Measurements from ENCODE around the gene MRNIP. TPM values are rescaled to one million over a fixed set of nuclear protein-coding genes. Genes with fewer than 3 reads are reported as not detected.
A peak's percentile ranks its signal among the peaks of the same experiment; 100 is the strongest.
"Not testable (repeated sequence)": the region's sequence is repeated elsewhere in the genome, so short reads cannot be mapped to it uniquely, and the experiment has no call there.

MRNIP gene
- total RNA-seq, 2 experiments from 2014 or later = 16.2 to 16.3 TPM

DNA sequence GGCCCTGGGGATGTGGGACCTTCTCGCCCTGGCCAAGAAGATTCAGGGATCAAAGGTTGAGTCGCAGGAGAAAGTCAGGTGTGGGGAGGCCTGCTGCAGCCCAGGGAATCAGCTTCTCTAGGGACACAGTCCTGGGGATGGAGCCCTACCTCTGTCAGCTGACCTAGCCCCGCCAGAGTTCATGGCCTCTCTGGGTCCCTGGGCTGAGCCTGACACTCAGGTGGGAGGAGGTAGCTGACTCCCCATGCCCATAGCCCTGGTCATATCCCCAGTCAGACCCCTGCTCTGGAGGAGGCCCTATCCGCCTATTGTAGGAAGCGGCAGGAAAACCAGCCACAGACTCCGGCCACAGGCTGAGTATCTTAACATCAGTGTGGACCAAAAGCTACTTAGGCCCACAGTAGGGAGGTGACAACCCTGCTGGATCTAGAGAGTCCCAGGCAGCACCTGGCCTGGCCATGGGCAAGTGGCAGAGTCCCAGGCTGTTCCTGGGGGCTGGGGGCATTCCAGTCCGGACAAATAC is 15.0 kb upstream of the MRNIP start:
- intact Hi-C loops (cut with micrococcal nuclease) = no loop called here
- Mint-ChIP-seq H3K9me3 (no peaks in the 10 kb centered on the region), H3K27me3 (ENCODE audit: low read depth) (no peaks in the 10 kb centered on the region), H3K36me3 (ENCODE audit: low read depth) (peaks cover 16% of the 10 kb centered on the region), H3K4me1 (ENCODE audit: low read depth) (no peaks in the 10 kb centered on the region), H3K27ac (no peak overlapping the region), H3K4me3 (no peak overlapping the region)
- DNase-seq = no peak
- CTCF ChIA-PET = interaction anchor here (0.5 kb wide), 1 partner anchor 192 kb away, joined by 7 read pairs; no protein-coding TSS in a partner anchor

DNA sequence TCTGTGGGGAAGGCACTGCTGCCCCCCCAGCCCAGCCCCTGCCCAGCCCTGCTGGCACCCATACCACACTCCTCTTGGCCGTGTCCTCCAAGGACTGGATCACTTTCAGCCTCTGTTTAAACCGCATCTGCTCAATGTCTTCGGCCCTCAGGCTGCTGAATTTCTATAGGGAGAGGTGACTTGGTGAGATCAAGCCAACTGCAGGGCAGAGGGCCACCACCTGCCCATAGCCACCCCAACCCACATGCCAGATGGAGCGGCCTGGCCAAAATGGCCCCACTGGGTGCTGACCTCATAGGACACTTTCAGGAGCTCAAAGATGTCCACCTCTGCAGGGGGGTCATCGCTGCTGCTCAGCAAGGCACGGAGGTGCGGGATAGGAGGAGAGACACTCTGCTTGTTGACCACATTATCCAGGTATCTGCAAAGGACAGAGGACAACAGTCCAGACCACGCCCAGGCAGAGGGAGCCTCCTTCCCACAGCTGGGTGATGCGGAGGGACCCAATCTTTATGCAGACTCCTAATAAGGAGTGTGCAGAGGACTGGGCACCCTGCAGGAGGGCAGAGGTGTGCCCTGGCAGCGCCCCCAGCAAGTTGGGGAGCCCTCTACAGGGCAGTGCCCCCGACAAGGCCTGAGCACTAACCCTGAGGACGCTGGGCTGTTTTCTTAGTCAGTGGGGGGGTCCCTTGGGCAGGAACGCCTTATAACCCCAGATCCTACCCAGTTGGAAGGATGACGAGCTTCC is 14.4 kb upstream of the MRNIP start:
- intact Hi-C loops (cut with micrococcal nuclease) = no loop called here
- CTCF ChIA-PET = interaction anchor here (0.5 kb wide), 1 partner anchor 191 kb away, joined by 7 read pairs; no protein-coding TSS in a partner anchor
- DNase-seq = no peak
- no peaks in the 10 kb centered on the region for H3K4me1 Mint-ChIP-seq (ENCODE audit: low read depth)
- H3K4me3 Mint-ChIP-seq = no peak overlapping the region
- no peaks in the 10 kb centered on the region for H3K9me3 Mint-ChIP-seq
- no peak overlapping the region for H3K27ac Mint-ChIP-seq
- no peaks in the 10 kb centered on the region for H3K27me3 Mint-ChIP-seq (ENCODE audit: low read depth)
- peaks cover 18% of the 10 kb centered on the region for H3K36me3 Mint-ChIP-seq (ENCODE audit: low read depth)

DNA sequence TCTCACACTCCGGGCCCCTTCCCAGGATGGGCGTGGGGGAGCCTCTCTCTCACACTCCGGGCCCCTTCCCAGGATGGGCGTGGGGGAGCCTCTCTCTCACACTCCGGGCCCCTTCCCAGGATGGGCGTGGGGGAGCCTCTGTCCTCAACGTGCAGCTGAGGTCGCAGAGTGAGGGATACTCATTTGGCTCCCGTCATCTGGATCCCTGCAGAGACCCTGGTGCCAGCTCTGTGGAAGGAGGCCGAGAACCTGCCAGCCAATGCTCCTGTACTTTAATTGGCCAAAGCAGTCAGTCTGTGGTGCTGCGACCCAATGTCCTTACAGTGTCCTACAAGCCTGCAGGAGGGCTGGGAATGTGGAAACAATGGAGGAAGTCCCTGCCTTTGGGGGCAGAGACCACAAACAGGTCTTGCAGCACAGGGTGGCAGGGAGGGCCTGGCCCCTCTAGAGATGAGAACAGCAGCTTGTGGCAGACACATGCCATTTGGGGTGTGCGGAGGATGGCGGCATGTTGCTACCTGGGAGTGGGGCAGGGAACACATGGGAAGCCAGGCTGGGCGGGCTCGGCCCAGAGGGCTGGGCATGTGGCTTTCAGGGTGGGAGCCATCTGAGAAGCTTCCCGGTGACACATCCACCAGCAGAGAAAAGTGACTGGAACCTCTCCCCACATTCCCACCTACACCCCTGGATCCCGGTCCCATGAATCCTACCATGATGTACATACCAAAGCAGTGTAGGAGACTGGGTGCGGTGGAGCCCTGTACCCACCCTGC is 13.6 kb upstream of the MRNIP start:
- no peaks in the 10 kb centered on the region for H3K27me3 Mint-ChIP-seq (ENCODE audit: low read depth)
- H3K36me3 Mint-ChIP-seq (ENCODE audit: low read depth) = peaks cover 16% of the 10 kb centered on the region

DNA sequence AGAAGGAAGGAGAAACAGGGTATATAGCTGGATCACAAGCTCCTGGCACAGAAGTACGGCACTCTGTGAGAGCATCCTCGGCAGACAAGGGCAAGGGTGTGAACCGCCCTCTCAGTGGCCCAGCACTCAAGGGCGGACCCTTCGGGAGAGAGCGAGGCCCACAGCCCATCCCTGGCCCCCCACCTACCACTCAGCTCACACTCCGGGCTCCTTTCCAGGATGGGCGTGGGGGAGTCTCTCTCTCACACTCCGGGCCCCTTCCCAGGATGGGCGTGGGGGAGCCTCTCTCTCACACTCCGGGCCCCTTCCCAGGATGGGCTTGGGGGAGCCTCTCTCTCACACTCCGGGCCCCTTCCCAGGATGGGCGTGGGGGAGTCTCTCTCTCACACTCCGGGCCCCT is 12.9 kb upstream of the MRNIP start:
- CTCF ChIA-PET = interaction anchor here (0.6 to 0.8 kb wide), 2 partner anchors 10 to 14 kb away, joined by 4 to 5 read pairs; no protein-coding TSS in a partner anchor
- H3K27me3 Mint-ChIP-seq (ENCODE audit: low read depth); intact Hi-C loops (cut with micrococcal nuclease); H3K27ac Mint-ChIP-seq; H3K4me3 Mint-ChIP-seq; DNase-seq; H3K9me3 Mint-ChIP-seq; H3K4me1 Mint-ChIP-seq (ENCODE audit: low read depth): not testable (repeated sequence)
- peaks cover 14% of the 10 kb centered on the region for H3K36me3 Mint-ChIP-seq (ENCODE audit: low read depth)

More for the DNA sequence above, 13.6 kb upstream of the MRNIP start:
- H3K27ac Mint-ChIP-seq = no peak overlapping the region
- H3K9me3 Mint-ChIP-seq = no peaks in the 10 kb centered on the region
- DNase-seq = no peak
- intact Hi-C loops (cut with micrococcal nuclease) = no loop called here
- CTCF ChIA-PET = no interaction called here
- H3K4me1 Mint-ChIP-seq (ENCODE audit: low read depth) = no peaks in the 10 kb centered on the region
- H3K4me3 Mint-ChIP-seq = no peak overlapping the region

DNA sequence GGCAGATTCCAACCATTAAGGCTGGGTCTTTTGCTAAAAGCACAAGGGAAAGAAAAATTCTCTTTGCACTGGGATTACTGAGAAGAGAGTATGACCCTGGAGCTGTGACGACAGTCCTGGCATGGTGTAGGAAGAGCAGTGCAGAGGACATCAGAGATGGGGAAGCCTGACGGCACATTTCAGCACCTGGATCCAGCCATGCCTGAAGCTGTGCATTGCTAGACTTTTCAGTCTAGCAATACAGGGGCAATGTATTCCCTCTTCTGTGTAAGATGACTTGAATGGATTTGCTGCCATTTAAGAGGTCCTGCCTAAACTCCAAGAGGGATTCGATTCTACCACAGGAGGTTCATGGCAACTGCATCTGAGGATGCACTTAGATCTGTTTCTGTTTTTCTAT is 12.3 kb upstream of the MRNIP start:
- intact Hi-C loops (cut with micrococcal nuclease) = loop anchor here (1.0 kb wide), 1 partner anchor 220 kb away; no protein-coding TSS in a partner anchor
- Mint-ChIP-seq H3K36me3 (ENCODE audit: low read depth) (peaks cover 12% of the 10 kb centered on the region), H3K4me3 (no peak overlapping the region), H3K27ac (no peak overlapping the region), H3K4me1 (ENCODE audit: low read depth) (no peaks in the 10 kb centered on the region), H3K9me3 (no peaks in the 10 kb centered on the region), H3K27me3 (ENCODE audit: low read depth) (no peaks in the 10 kb centered on the region)
- CTCF ChIA-PET = interaction anchor here (0.6 to 1.1 kb wide), 3 partner anchors 11 to 219 kb away, joined by 4 to 5 read pairs (median 4); no protein-coding TSS in a partner anchor
- no peak for DNase-seq

DNA sequence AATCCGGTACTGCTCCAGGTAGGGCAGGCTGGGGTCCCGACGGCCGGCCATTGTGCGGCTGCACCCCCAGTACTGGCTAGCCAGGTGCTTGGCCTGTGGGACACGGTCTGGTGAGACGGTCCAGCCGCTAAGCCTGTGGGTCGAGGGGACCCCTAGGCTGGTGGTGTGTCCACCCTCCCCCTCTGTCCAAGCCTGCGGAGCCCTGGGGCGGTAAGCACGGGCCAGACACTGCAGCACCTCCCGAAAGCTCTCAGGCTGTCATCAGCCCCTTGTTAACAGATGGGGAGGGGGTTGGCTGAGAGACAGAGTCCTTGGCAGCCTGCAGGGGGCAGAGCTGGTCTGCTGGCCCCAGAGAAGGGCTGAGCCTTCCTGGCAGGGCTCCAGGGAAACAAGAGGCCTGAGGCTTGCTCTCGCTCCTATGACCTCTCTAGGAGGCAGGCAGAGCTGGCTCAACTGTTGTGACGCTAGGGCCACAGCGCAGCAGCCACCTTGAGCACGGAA is 11.8 kb upstream of the MRNIP start:
- Mint-ChIP-seq H3K4me1 (ENCODE audit: low read depth) (no peaks in the 10 kb centered on the region), H3K4me3 (no peak overlapping the region), H3K27me3 (ENCODE audit: low read depth) (no peaks in the 10 kb centered on the region), H3K9me3 (no peaks in the 10 kb centered on the region), H3K36me3 (ENCODE audit: low read depth) (peaks cover 12% of the 10 kb centered on the region), H3K27ac (no peak overlapping the region)
- DNase-seq = peak; percentile 33
- CTCF ChIA-PET = interaction anchor here (1.1 kb wide), 1 partner anchor 220 kb away, joined by 4 read pairs; no protein-coding TSS in a partner anchor
- intact Hi-C loops (cut with micrococcal nuclease) = loop anchor here (1.0 kb wide), 1 partner anchor 221 kb away; no protein-coding TSS in a partner anchor

DNA sequence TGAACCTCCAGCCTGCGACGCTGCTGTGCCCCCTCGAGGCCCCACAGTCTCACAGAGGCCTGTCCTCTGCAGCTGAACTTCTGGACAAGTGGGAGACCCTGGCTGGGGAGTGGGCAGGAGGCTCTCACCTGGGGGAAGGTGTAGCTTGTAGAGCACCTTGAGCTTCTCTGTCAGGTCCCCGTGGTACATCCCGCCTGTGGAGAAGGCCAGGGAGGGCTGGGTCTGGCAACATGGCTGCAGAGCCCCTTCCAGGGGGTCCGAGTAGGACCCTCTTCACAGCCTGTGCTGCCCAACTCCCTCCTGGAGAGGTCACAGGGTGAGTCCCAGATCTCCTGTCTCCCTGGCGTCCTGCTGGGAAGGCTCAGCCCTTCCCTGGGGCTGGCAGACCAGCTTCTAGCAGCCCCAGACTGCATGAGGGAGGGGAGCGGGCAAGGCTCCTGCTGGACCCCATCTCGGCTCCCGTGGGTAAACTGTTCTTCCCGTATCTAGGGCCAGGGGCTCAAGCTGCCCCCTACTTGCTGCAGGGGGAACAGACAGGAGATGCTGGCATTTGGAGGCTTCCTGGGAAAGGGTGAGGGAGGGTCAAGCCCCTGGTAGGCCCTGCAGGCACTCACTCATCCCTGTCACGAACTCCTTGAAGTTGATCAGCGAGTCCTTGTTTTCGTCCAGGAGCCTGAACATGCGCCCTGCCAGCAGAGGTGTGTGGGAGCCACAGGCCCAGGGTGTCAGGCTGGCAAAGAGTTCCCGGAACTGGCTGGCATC is 11.2 kb upstream of the MRNIP start:
- H3K4me1 Mint-ChIP-seq (ENCODE audit: low read depth) = no peaks in the 10 kb centered on the region
- no peaks in the 10 kb centered on the region for H3K27me3 Mint-ChIP-seq (ENCODE audit: low read depth)
- CTCF ChIA-PET = interaction anchor here (1.1 kb wide), 1 partner anchor 220 kb away, joined by 4 read pairs; no protein-coding TSS in a partner anchor
- H3K9me3 Mint-ChIP-seq = no peaks in the 10 kb centered on the region
- peaks cover 16% of the 10 kb centered on the region for H3K36me3 Mint-ChIP-seq (ENCODE audit: low read depth)
- no peak for DNase-seq
- no peak overlapping the region for H3K4me3 Mint-ChIP-seq
- intact Hi-C loops (cut with micrococcal nuclease) = loop anchor here (1.0 kb wide), 1 partner anchor 221 kb away; no protein-coding TSS in a partner anchor
- H3K27ac Mint-ChIP-seq = no peak overlapping the region

DNA sequence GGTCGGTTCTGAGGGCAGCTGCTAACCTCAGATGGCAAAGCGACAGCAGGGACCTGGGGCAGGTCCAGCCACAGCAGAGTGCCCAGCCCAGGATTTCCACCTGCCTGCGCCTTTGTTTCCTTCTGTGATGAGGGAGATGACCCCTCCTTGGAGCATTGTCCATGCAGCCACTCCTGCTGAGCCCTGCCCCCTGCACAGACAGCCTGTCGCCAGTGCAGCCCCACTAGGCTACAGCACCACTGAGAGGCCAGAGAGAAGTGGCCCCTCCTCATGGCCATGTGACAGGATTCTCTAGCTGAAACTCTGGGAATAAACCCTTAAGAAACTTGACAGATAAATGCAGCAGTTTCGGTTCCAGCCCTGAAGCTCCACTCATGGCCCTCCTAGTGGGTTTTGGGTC is 10.5 kb upstream of the MRNIP start:
- Mint-ChIP-seq H3K4me1 (ENCODE audit: low read depth) (no peaks in the 10 kb centered on the region), H3K36me3 (ENCODE audit: low read depth) (peaks cover 15% of the 10 kb centered on the region), H3K27ac (no peak overlapping the region), H3K4me3 (no peak overlapping the region), H3K9me3 (no peaks in the 10 kb centered on the region), H3K27me3 (ENCODE audit: low read depth) (no peaks in the 10 kb centered on the region)
- intact Hi-C loops (cut with micrococcal nuclease) = no loop called here
- CTCF ChIA-PET = interaction anchor here (0.5 to 1.2 kb wide), 2 partner anchors 58 to 67 kb away, joined by 3 read pairs; no protein-coding TSS in a partner anchor
- DNase-seq = no peak

DNA sequence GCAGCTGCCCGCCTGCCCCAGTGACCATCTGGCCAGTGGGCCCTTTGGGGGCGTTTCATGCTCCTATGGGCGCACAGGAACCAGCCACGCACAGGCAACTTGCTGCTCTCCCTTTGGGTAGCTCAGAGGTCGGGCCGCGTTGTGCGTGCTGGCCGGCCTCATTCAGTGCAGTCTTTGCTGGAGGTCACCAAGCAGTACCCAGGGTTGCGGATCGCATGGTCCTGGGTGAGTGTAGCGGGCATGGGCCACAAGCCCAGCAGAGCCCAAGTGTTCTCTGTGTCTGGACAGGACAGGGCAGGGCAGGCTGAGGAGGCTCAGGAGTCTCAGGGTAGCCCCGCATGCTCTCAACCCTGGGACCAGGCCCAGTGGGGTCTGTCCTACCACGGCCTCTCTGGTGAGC is 9.9 kb upstream of the MRNIP start:
- intact Hi-C loops (cut with micrococcal nuclease) = no loop called here
- H3K27me3 Mint-ChIP-seq (ENCODE audit: low read depth) = no peaks in the 10 kb centered on the region
- H3K4me1 Mint-ChIP-seq (ENCODE audit: low read depth) = no peaks in the 10 kb centered on the region
- CTCF ChIA-PET = interaction anchor here (1.2 kb wide), 1 partner anchor 67 kb away, joined by 3 read pairs; no protein-coding TSS in a partner anchor
- no peak overlapping the region for H3K27ac Mint-ChIP-seq
- H3K9me3 Mint-ChIP-seq = no peaks in the 10 kb centered on the region
- H3K36me3 Mint-ChIP-seq (ENCODE audit: low read depth) = peaks cover 16% of the 10 kb centered on the region
- no peak overlapping the region for H3K4me3 Mint-ChIP-seq
- no peak for DNase-seq

DNA sequence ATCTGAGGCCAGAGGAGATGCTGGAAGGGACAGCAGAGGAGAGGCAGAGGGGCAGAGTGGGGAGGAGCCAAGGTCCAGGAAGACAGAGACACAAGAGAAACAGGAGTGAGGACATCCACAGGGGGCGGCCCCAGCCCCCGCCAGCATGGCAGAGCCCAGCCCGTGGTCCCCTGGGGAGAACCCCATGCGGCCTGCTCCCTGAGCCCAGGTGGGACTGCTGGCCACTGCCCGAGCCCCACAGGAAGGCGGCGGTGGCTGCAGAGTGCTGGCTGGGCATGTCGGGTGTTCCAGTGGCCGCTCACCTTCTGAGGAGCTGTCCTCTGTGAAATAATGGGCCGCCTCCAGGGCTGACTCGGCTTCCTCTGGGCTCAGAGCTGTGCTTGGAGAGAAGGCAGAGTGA is 8.9 kb upstream of the MRNIP start:
- Mint-ChIP-seq H3K9me3 (no peaks in the 10 kb centered on the region), H3K36me3 (ENCODE audit: low read depth) (peaks cover 21% of the 10 kb centered on the region), H3K27ac (no peak overlapping the region), H3K27me3 (ENCODE audit: low read depth) (no peaks in the 10 kb centered on the region), H3K4me3 (no peak overlapping the region), H3K4me1 (ENCODE audit: low read depth) (no peaks in the 10 kb centered on the region)
- no peak for DNase-seq
- CTCF ChIA-PET = no interaction called here
- intact Hi-C loops (cut with micrococcal nuclease) = loop anchor here (2.0 kb wide), 1 partner anchor 223 kb away; no protein-coding TSS in a partner anchor

DNA sequence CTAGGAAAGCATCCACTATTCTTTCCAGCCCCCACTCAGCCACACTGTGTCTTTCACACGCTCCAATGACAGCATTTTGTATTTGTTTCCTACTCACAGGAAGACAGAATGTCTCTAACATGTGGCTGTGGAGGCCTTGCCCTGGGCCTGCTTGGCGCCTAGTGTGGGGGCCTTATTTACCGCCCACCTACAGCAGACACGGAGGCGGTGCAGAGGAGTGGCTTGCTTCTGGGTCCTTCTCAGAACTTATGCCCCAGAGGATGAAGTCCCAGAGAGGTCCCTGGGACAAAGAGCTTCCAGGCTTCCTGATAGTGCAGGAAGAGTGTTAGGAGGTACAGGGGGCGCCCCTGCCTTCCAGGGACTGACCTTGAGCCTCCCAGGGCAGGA is 8.5 kb upstream of the MRNIP start:
- no peaks in the 10 kb centered on the region for H3K9me3 Mint-ChIP-seq
- no peak for DNase-seq
- H3K4me1 Mint-ChIP-seq (ENCODE audit: low read depth) = no peaks in the 10 kb centered on the region
- H3K4me3 Mint-ChIP-seq = no peak overlapping the region
- intact Hi-C loops (cut with micrococcal nuclease) = loop anchor here (2.0 kb wide), 1 partner anchor 224 kb away; no protein-coding TSS in a partner anchor
- H3K27me3 Mint-ChIP-seq (ENCODE audit: low read depth) = no peaks in the 10 kb centered on the region
- no peak overlapping the region for H3K27ac Mint-ChIP-seq
- peaks cover 22% of the 10 kb centered on the region for H3K36me3 Mint-ChIP-seq (ENCODE audit: low read depth)
- CTCF ChIA-PET = interaction anchor here (1.0 kb wide), 1 partner anchor 56 kb away, joined by 3 read pairs; no protein-coding TSS in a partner anchor

Data from activated naive CD4-positive, alpha-beta T cell treated with anti-CD3 and anti-CD28 coated beads for 36 hours (primary cell).